Measurements from ENCODE around the gene SAP25.
A peak's percentile ranks its signal among the peaks of the same experiment; 100 is the strongest.
"Not testable (repeated sequence)": the region's sequence is repeated elsewhere in the genome, so short reads cannot be mapped to it uniquely, and the experiment has no call there.

SAP25 gene

DNA sequence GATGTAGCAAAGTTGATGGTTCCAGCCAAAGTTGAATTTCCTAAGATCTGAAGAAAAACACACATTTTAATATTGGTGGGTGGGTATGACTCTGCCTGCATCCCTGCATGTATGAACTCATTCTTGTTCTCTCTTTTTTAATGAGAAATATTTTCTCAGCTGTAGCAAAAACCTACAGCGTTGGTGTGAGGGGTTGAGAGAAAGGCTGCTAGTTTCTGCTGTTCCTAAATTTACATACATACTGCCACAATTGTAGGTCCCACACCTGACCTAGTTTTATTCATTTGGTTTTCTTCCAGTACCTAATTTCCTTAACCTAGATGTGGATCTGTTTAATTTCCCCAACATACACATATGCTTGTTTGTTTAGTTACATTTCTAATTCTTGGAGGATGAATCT is 30.1 kb downstream of the SAP25 start:
- H3K9me3 Mint-ChIP-seq, result no peaks in the 10 kb centered on the region
- H3K4me1 Mint-ChIP-seq, result peaks cover 80% of the 10 kb centered on the region
- H3K4me3 Mint-ChIP-seq, result peak overlapping the region; percentile 96
- peaks cover 55% of the 10 kb centered on the region for H3K36me3 Mint-ChIP-seq
- H3K27ac Mint-ChIP-seq, result peak overlapping the region; percentile 95
- DNase-seq (ENCODE audit: low spot score in 2 of 2) (no peak), ATAC-seq (no peak)

DNA sequence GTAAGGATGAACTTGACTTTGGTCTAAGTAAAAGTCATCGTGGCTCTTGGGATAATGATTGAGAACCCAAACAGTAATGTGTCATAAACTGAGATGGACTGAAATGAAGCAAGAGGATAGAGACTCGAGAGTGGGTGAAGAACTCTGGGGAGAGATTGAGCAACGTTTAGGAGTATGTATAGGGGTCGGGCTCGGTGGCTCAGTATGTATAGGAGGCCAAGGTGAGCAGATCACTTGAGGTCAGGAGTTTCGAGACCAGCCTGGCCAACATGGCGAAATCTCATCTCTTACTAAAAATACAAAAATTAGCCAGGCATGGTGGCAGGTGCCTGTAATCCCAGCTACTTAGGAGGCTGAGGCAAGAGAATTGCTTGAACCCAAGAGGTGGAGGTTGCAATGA is 32.4 kb downstream of the SAP25 start:
- not testable (repeated sequence) for DNase-seq (ENCODE audit: low spot score in 2 of 2); H3K9me3 Mint-ChIP-seq; ATAC-seq
- peaks cover 41% of the 10 kb centered on the region for H3K36me3 Mint-ChIP-seq
- peak overlapping the region; percentile 96 for H3K4me3 Mint-ChIP-seq
- H3K27ac Mint-ChIP-seq, result peak overlapping the region; percentile 95
- H3K4me1 Mint-ChIP-seq, result peaks cover 63% of the 10 kb centered on the region

DNA sequence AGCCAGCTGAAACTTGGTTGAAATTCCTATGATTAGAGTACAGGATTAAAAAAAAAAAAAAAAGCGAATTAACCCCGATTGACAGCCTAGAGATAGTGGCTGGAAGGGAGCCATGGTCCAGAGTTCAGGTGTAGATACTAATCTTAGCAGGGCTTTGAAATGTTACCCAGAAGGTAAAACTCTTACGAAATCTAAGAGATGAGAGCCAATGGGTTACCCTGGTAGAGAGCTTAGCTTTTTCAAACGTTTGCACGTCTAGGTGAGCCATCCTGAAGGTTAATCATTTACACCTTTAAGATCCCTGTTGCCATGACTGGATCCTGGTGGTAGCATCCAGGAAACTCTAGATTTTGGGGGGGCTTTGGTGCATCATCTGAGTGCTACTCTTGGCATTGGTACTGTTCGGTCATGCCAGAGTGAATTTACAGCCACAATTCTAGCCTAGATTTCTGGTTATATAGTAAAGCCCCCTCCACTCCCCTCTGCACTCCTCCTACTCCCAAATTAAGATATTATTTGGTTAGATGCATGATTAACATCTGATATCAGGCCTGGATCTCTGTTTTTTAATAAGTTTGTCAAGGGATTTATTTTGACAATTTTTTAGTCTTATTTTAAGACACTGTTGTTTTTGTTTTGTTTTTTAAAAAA is 33.5 kb downstream of the SAP25 start:
- H3K4me1 Mint-ChIP-seq, result peaks cover 55% of the 10 kb centered on the region
- H3K36me3 Mint-ChIP-seq, result peaks cover 30% of the 10 kb centered on the region
- peak overlapping the region; percentile 94 for H3K27ac Mint-ChIP-seq
- no peak for ATAC-seq
- no peak for DNase-seq (ENCODE audit: low spot score in 2 of 2)
- H3K4me3 Mint-ChIP-seq, result peak overlapping the region; percentile 96
- no peaks in the 10 kb centered on the region for H3K9me3 Mint-ChIP-seq

DNA sequence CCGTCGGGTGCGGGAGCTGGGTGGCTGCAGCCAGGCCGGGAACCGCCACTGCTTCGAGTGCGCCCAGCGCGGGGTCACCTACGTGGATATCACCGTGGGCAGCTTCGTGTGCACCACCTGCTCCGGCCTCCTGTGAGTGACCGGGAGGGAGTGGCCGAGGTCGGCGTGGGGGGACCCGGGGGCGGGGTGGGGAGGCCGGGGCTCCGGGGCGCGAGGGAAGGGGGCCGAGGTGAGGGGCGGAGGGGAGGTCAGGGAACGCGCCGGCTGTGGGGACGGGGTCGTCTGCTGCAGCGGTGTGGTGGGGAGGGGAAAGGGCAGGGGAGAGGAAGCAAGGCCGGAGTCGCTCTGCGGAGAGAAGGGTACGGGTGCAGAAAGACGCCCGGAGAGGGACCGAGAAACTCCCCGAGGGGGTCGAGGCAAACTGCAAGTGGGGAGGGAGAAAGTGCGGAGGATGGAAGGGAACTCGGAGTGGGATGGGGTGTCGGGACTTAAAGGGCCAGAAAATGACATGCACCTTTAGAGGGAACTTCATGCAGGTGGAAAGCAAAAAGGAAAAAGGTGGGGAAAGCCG is 34.2 kb downstream of the SAP25 start:
- peaks cover 23% of the 10 kb centered on the region for H3K36me3 Mint-ChIP-seq
- no peaks in the 10 kb centered on the region for H3K9me3 Mint-ChIP-seq
- H3K4me1 Mint-ChIP-seq, result peaks cover 48% of the 10 kb centered on the region
- DNase-seq (ENCODE audit: low spot score in 2 of 2) (no peak), ATAC-seq (no peak)
- peak overlapping the region; percentile 94 for H3K27ac Mint-ChIP-seq
- peak overlapping the region; percentile 96 for H3K4me3 Mint-ChIP-seq

DNA sequence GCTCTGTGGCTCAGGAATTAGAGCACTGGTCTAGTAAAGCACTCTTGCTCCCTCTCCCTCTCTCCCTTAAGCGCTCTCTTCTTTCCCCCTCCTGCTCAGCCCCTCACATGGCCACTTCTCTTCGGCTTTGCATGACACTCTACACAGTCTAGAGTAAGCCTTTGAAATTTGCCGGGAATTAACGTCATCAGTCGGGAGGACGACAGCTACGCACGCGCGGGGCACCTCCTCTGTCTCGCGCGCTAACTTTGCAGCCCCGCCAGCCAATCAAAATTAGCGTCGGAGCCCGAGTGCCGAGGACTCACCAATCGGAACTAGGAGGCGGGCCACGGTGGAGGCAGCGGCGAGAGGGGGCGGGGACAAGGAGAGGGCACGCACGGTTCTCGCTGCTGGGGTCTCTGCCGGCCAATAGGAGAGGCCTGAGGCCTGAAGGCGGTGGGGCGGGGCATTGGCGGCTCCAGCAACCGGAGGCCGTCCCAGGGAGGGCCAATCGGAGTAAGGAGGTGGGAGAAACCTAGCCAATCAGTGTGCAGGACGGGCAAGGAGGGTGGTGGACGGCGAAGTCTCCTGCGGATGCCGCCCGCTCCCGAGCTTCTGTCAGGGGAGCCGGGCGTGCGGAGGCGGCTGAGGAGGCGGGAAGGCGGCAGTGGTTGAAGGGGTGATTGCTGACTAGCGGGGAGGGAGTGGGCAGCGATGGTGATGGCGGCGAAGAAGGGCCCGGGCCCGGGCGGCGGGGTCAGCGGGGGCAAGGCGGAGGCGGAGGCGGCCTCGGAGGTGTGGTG is 34.9 kb downstream of the SAP25 start, which contains the start of gene AGFG2:
Gene AGFG2, plus strand, starts transcription at position 550 of the 782 bp plus-strand sequence. Its CDS starts 144 bp downstream, at position 694.
- peak; percentile 94 for ATAC-seq
- peak within 1 kb of the TSS; percentile 94 for H3K27ac Mint-ChIP-seq
- peaks cover 41% of the 10 kb centered on the region for H3K4me1 Mint-ChIP-seq
- H3K36me3 Mint-ChIP-seq, result peaks cover 16% of the 10 kb centered on the region
- peak within 1 kb of the TSS; percentile 96 for H3K4me3 Mint-ChIP-seq
- H3K9me3 Mint-ChIP-seq, result no peaks in the 10 kb centered on the region
- peak; percentile 98 to 100 for DNase-seq (ENCODE audit: low spot score in 2 of 2)

DNA sequence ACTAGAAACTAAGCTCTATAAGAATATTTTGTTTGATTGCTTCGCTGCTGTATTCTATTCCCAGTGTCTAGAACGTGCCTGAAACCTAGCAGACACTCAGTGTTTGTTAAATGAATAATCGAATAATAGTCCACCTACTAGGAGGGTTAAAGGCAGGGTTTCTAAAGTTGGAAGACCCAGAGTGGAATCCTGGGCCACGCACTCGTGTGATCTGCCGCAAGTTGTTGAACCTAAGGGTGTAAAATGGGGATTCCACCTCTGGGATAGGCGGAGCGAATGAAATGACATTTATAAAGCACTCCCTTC is 35.4 kb downstream of the SAP25 start:
- Mint-ChIP-seq H3K9me3 (no peaks in the 10 kb centered on the region), H3K4me3 (peak overlapping the region; percentile 96), H3K4me1 (peaks cover 36% of the 10 kb centered on the region), H3K27ac (peak overlapping the region; percentile 94), H3K36me3 (peaks cover 16% of the 10 kb centered on the region)
- no peak for ATAC-seq
- no peak for DNase-seq (ENCODE audit: low spot score in 2 of 2)

DNA sequence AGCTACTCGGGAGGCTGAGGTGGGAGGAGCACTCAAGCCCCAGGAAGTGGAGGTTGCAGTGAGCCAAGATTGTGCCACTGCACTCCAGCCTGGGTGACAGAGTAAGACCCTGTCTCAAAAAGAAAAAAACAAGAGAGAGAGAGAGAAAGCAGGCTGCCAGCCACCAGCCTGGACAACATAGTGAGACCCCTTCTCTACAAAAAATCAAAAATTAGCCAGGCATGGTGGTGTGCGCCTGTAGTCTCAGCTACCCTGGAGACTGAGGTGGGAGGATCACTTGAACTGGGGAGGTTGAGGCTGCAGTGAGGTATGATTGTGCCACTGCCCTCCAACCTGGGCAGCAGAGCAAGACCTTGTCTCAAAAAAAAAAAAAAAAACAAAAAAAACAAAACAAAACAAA is 37.0 kb downstream of the SAP25 start:
- not testable (repeated sequence) for H3K9me3 Mint-ChIP-seq; H3K27ac Mint-ChIP-seq; DNase-seq (ENCODE audit: low spot score in 2 of 2); H3K4me3 Mint-ChIP-seq; ATAC-seq
- H3K4me1 Mint-ChIP-seq, result peaks cover 20% of the 10 kb centered on the region
- H3K36me3 Mint-ChIP-seq, result peaks cover 10% of the 10 kb centered on the region

DNA sequence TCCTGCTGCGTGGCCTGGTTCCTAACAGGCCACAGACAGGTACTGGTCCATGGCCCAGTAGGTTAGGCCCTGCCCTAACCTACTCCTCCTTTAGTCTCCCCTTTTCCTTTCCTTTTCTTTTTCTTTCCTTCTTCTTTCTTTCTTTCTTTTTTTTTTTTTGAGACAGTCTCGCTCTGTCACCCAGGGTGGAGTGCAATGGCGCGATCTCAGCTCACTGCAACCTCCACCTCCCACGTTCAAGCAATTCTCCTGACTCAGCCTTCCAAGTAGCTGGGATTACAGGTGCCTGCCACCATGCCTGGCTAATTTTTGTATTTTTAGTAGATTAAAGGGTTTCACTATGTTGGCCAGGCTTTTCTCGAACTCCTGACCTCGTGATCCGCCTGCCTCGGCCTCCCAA is 37.7 kb downstream of the SAP25 start:
- H3K4me3 Mint-ChIP-seq; ATAC-seq; H3K27ac Mint-ChIP-seq; H3K9me3 Mint-ChIP-seq; DNase-seq (ENCODE audit: low spot score in 2 of 2): not testable (repeated sequence)
- Mint-ChIP-seq H3K36me3 (peaks cover 10% of the 10 kb centered on the region), H3K4me1 (peaks cover 13% of the 10 kb centered on the region)

DNA sequence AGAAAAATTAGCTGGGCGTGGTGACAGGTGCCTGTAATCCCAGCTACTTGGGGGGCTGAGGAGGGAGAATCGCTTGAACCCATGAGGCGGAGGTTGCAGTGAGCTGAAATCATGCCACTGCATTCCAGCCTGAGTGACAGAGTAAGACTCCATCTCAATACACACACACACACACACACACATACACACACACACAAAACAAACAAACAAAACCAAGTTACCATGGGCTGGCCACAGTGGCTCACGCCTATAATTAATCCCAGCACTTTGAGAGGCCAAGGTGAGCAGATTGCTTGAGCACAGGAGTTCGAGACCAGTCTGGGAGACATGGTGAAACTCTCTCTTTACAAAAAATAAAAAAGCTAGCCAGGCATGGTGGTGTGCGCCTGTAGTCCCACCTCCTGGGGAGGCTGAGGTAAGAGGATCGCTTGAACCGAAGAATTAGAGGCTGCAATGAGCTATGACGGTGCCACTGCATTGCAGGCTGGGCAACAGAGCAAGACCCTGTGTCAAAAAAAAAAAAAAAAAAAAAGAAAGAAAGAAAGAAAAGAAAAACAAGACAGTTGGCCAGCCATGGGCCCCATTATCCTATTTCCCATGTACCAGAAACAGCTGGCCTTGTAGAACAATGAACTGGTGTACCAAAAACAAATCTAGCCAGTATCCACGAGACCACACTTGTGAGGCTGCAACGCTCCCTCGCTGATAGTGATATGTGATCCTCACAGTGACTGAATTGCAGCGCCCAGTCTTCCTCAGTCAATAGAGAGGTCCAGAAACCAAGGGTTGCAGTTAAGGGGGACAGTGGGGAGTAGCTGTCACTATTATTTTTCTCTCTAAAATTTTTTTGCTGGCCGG is 41.3 kb downstream of the SAP25 start:
- peaks cover 8% of the 10 kb centered on the region for H3K4me1 Mint-ChIP-seq
- H3K4me3 Mint-ChIP-seq, result no peak overlapping the region
- DNase-seq (ENCODE audit: low spot score in 2 of 2) (no peak), ATAC-seq (no peak)
- H3K36me3 Mint-ChIP-seq, result no peaks in the 10 kb centered on the region
- H3K9me3 Mint-ChIP-seq, result no peaks in the 10 kb centered on the region
- H3K27ac Mint-ChIP-seq, result no peak overlapping the region

DNA sequence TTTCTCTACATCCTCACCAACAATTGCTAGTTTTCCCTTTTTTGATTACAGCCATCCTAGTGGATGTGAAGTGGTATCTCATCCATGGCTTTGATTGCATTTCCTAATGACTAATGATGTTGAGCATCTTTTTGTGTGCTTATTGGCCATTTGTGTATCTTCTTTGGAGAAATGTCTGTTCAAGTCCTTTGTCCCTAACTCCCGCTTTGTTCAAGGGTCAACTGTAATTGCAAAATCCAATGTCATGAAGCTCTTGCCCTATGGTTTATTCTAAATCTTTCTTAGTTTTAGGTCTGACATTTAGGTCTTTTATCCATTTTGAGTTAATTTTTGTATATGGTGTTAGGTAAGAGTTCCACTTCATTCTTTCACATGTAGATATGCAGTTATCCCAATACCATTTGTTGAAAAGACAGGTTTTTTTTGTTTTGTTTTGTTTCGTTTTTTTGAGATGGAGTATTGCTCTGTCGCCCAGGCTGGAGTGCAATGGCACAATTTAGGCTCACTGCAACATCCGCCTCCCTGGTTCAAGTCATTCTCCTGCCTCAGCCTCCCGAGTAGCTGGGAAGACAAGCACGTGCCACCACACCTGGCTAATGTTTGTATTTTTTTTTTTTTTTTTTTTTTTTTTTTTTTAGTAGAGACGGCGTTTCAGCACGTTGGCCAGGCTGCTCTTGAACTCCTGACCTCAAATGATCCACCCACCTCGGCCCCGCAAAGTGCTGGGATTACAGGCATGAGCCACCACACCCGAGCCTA is 45.4 kb downstream of the SAP25 start:
- not testable (repeated sequence) for DNase-seq (ENCODE audit: low spot score in 2 of 2); H3K4me3 Mint-ChIP-seq; H3K36me3 Mint-ChIP-seq; H3K27ac Mint-ChIP-seq; H3K9me3 Mint-ChIP-seq; ATAC-seq
- H3K4me1 Mint-ChIP-seq, result peaks cover 14% of the 10 kb centered on the region

DNA sequence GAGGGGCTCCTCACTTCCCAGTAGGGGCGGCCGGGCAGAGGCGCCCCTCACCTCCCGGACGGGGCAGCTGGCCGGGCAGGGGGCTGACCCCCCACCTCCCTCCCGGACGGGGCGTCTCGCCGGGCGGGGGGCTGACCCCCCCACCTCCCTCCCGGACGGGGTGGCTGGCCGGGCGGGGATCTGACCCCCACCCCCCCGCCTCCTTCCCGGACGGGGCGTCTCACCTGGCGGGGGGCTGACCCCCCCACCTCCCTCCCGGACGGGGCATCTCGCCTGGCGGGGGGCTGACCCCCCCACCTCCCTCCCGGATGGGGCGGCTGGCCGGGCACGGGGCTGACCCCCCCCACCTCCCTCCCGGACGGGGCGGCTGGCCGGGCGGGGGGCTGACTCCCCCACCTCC is 50.5 kb downstream of the SAP25 start:
- not testable (repeated sequence) for H3K36me3 Mint-ChIP-seq; ATAC-seq; DNase-seq (ENCODE audit: low spot score in 2 of 2); H3K27ac Mint-ChIP-seq; H3K4me3 Mint-ChIP-seq; H3K9me3 Mint-ChIP-seq
- peaks cover 11% of the 10 kb centered on the region for H3K4me1 Mint-ChIP-seq

Data from stimulated activated effector memory CD8-positive, alpha-beta T cell treated with anti-CD3 and anti-CD28 coated beads, Interleukin-12 subunit alpha, Interleukin-12 subunit beta, amount 100 ng/mL, for 72 hours (primary cell).